Hepatocyte (in vitro differentiated cells): Measurements from ENCODE around the gene TMEM108.

Experiments used
- EZH2 ChIP-seq: fragments of 200-600 bp; sonication (generic); IDR thresholded peaks from 2 replicates; pipeline ENCODE4 v1.6.1; 2016; ENCODE audit warnings: antibody characterized with exemption, mild to moderate bottlenecking, borderline replicate concordance
- TF ChIP-seq, protein P1 (sequence below): fragments of 200-600 bp; sonication (generic); IDR thresholded peaks from 2 replicates; pipeline ENCODE4 v1.5.1; 2016; ENCODE audit warnings: antibody characterized with exemption, mild to moderate bottlenecking; ENCODE audit not compliant: poor library complexity

DNA sequence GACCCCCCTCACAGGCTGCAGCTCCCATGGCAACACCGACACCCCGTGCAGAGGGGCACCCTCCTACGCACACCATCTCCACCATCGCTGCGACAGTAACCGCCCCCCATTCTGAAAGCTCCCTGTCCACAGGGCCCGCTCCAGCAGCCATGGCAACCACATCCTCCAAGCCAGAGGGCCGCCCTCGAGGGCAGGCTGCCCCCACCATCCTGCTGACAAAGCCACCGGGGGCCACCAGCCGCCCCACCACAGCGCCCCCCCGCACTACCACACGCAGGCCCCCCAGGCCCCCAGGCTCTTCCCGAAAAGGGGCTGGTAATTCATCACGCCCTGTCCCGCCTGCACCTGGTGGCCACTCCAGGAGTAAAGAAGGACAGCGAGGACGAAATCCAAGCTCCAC is 341.7 kb downstream of the TMEM108 start:
- TF ChIP-seq, protein P1, sequence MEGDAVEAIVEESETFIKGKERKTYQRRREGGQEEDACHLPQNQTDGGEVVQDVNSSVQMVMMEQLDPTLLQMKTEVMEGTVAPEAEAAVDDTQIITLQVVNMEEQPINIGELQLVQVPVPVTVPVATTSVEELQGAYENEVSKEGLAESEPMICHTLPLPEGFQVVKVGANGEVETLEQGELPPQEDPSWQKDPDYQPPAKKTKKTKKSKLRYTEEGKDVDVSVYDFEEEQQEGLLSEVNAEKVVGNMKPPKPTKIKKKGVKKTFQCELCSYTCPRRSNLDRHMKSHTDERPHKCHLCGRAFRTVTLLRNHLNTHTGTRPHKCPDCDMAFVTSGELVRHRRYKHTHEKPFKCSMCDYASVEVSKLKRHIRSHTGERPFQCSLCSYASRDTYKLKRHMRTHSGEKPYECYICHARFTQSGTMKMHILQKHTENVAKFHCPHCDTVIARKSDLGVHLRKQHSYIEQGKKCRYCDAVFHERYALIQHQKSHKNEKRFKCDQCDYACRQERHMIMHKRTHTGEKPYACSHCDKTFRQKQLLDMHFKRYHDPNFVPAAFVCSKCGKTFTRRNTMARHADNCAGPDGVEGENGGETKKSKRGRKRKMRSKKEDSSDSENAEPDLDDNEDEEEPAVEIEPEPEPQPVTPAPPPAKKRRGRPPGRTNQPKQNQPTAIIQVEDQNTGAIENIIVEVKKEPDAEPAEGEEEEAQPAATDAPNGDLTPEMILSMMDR = no peak
- TF ChIP-seq EZH2 = no peak
